MCF 10A (cell line): ENCODE data around the gene GABRG3. TPM values are rescaled to one million over a fixed set of nuclear protein-coding genes. Genes with fewer than 3 reads are reported as not detected.

Experiments
- BruUV-seq: library from RNA; stranded (reverse); fragments of 400-500 nt; replicated peaks from 2 replicates; lab custom pipeline; 2021; lab: Mats Ljungman, UMichigan
- CTCF ChIA-PET: fragments of 300-600 bp; sonication (Branson Sonifier 250); formaldehyde crosslinking; extraction: SDS; loops from one replicate; lab custom pipeline; 2021; ENCODE audit warnings: antibody characterized with exemption, inconsistent platforms; lab: Yijun Ruan, JAX
- POLR2A ChIA-PET: fragments of 300-600, 350-650 bp; sonication (Branson Sonifier 250); formaldehyde crosslinking; extraction: SDS; loops from one replicate; lab custom pipeline; 2020; ENCODE audit warnings: antibody characterized with exemption, inconsistent platforms; lab: Yijun Ruan, JAX
- DNase-seq: peaks from one replicate; pipeline ENCODE4 v3.0.0-alpha.2; 2018; ENCODE audit not compliant: unreplicated experiment
- H3K27ac Mint-ChIP-seq: one replicate; pipeline ENCODE4 v1.8.0; 2022; ENCODE audit warnings: mild to moderate bottlenecking, low read depth, mixed read lengths; ENCODE audit not compliant: unreplicated experiment
- H3K27me3 Mint-ChIP-seq: one replicate; pipeline ENCODE4 v1.8.0; 2022; ENCODE audit warnings: mixed read lengths; ENCODE audit not compliant: insufficient read depth, unreplicated experiment
- H3K36me3 Mint-ChIP-seq: one replicate; pipeline ENCODE4 v1.8.0; 2022; ENCODE audit warnings: mild to moderate bottlenecking, moderate library complexity, mixed read lengths; ENCODE audit not compliant: insufficient read depth, unreplicated experiment
- H3K4me1 Mint-ChIP-seq: one replicate; pipeline ENCODE4 v1.8.0; 2022; ENCODE audit warnings: mixed read lengths; ENCODE audit not compliant: insufficient read depth, unreplicated experiment
- H3K4me3 Mint-ChIP-seq: one replicate; pipeline ENCODE4 v1.8.0; 2022; ENCODE audit warnings: mild to moderate bottlenecking, moderate library complexity, mixed read lengths; ENCODE audit not compliant: unreplicated experiment
- H3K9me3 Mint-ChIP-seq: one replicate; pipeline ENCODE4 v1.8.0; 2022; ENCODE audit warnings: mixed read lengths; ENCODE audit not compliant: unreplicated experiment
- intact Hi-C: fragments of 100-400 bp; cut with micrococcal nuclease; formaldehyde crosslinking; loops from 2 replicates; pipeline ENCODE4 v1.14.1; 2022
- total RNA-seq: library from RNA; stranded (reverse); gene quantifications from 2 replicates; pipeline ENCODE4 v1.2.3, GENCODE V29; 2022
- TF ChIP-seq, protein P1 (sequence below): fragments of 200-600 bp; IDR thresholded peaks from one replicate; pipeline ENCODE4 v1.8.0; 2022; ENCODE audit warnings: antibody characterized with exemption, mild to moderate bottlenecking; ENCODE audit not compliant: unreplicated experiment

Gene GABRG3
- total RNA-seq, 1 experiment from 2014 or later = not detected

DNA sequence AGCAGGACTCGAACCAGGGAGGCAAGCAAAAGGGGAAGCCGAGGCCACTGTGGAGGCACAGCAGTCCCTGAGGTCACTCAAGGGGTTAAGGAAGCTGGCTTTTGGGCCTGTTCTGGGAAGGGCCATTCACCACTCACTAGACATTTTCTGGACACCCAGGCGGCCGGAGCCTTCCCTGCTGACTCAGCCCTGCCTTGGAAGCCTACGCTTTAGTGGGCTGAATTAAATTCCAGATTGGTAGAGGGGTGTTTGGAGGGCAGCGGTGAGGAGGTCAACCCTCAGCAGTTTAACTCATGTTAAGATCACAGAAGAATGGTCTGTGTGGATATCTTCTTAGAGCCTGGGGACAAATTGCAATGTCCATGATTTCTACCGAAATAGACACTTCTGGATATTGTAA, 152.8 kb downstream of the GABRG3 start:
- Mint-ChIP-seq H3K4me1 (no peaks in the 10 kb centered on the region), H3K36me3 (no peaks in the 10 kb centered on the region), H3K27ac (no peak overlapping the region), H3K27me3 (no peaks in the 10 kb centered on the region), H3K4me3 (no peak overlapping the region), H3K9me3 (peaks cover 80% of the 10 kb centered on the region)
- DNase-seq = no peak
- POLR2A ChIA-PET = no interaction called here
- intact Hi-C loops = no loop called here
- TF ChIP-seq, protein P1, sequence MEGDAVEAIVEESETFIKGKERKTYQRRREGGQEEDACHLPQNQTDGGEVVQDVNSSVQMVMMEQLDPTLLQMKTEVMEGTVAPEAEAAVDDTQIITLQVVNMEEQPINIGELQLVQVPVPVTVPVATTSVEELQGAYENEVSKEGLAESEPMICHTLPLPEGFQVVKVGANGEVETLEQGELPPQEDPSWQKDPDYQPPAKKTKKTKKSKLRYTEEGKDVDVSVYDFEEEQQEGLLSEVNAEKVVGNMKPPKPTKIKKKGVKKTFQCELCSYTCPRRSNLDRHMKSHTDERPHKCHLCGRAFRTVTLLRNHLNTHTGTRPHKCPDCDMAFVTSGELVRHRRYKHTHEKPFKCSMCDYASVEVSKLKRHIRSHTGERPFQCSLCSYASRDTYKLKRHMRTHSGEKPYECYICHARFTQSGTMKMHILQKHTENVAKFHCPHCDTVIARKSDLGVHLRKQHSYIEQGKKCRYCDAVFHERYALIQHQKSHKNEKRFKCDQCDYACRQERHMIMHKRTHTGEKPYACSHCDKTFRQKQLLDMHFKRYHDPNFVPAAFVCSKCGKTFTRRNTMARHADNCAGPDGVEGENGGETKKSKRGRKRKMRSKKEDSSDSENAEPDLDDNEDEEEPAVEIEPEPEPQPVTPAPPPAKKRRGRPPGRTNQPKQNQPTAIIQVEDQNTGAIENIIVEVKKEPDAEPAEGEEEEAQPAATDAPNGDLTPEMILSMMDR = no peak
- CTCF ChIA-PET = no interaction called here
- BruUV-seq = no TSS peak

DNA sequence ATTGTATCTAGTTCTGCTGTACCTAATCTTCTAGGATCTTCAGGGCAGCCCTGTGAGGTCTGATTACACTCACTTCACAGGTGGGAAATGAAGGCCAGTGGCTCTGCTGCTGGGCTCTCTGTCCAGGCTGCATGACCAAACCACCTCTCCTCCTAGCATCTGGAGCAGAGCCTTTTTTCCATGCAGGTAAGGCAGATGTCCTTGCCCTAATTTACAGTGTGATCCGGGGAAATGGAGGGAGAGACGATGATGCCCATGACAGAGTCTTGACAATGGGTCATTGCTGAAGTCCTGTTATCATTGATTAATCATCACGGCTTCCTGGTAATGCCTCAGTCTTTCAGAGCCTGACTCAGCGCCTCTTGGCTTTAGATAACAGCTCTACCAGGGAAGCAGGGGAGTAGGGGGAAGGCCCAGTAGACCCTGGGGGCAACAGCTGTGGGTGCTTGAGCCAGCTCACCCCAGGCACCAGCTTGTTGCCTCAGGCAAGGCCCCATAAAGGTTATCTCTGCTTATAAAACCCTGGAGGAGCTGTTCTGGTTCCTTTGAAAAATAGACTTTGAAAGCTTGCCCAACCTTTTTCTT, 153.4 kb downstream of the GABRG3 start:
- Mint-ChIP-seq H3K9me3 (peaks cover 75% of the 10 kb centered on the region), H3K4me1 (no peaks in the 10 kb centered on the region), H3K36me3 (no peaks in the 10 kb centered on the region), H3K27me3 (no peaks in the 10 kb centered on the region), H3K4me3 (no peak overlapping the region), H3K27ac (no peak overlapping the region)
- POLR2A ChIA-PET = no interaction called here
- CTCF ChIA-PET = no interaction called here
- intact Hi-C loops = no loop called here
- BruUV-seq = no TSS peak
- TF ChIP-seq, protein P1 = no peak
- DNase-seq = no peak

DNA sequence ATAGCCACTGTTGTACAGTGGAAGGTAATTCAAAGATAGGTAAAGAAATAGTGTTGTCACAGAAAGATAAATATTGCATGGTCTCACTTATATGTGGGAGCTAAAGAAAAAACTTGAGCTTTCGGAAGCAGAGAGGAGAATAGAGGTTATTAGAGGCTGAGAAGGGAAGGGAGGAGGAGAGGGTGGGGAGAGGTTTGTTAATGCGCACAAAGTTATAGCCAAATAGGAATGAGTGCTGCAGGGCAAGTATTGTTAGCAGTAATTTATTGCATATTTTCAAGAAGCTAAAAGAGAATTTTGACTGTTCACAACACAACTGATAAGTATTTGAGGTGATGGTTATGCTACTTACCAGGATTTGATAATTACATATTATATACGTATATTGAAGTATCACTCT, 154.2 kb downstream of the GABRG3 start:
- ChIA-PET CTCF (no interaction called here), POLR2A (no interaction called here)
- no peak overlapping the region for H3K27ac Mint-ChIP-seq
- intact Hi-C loops = no loop called here
- no TSS peak for BruUV-seq
- no peaks in the 10 kb centered on the region for H3K36me3 Mint-ChIP-seq
- H3K4me1 Mint-ChIP-seq = no peaks in the 10 kb centered on the region
- peaks cover 67% of the 10 kb centered on the region for H3K9me3 Mint-ChIP-seq
- H3K4me3 Mint-ChIP-seq = no peak overlapping the region
- DNase-seq = no peak
- H3K27me3 Mint-ChIP-seq = no peaks in the 10 kb centered on the region
- TF ChIP-seq, protein P1 = no peak

DNA sequence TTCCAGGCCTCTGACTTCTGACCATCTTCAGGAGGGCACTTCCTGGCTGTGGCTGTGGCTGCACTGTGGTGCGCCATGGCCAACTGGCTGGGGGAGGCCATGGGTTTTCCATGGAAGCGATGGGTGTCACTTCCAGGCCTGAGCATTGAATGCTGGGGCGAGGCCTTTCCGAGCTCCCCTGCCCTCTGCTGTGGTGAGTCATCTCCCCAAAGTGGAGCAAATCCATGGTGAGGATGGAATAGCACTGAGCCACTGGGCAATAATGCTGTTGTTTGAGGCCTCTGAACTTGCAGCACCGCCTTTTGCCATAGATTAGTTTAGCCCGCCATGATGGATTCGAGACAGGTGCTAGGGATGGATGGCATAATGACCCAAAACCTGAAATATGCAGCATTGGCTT, 155.5 kb downstream of the GABRG3 start:
- DNase-seq = no peak
- ChIA-PET POLR2A (no interaction called here), CTCF (no interaction called here)
- TF ChIP-seq, protein P1 = no peak
- no TSS peak for BruUV-seq
- H3K27me3 Mint-ChIP-seq = no peaks in the 10 kb centered on the region
- intact Hi-C loops = no loop called here
- H3K4me1 Mint-ChIP-seq = no peaks in the 10 kb centered on the region
- no peak overlapping the region for H3K4me3 Mint-ChIP-seq
- H3K36me3 Mint-ChIP-seq = no peaks in the 10 kb centered on the region
- H3K27ac Mint-ChIP-seq = no peak overlapping the region
- peaks cover 61% of the 10 kb centered on the region for H3K9me3 Mint-ChIP-seq
